Astrocyte (in vitro differentiated cells and primary cell): ENCODE measurements around the gene TULP4. TPM values are rescaled to one million over a fixed set of nuclear protein-coding genes. Genes with fewer than 3 reads are reported as not detected.
A peak's percentile ranks its signal among the peaks of the same experiment; 100 is the strongest.

Experiments used
- DNase-seq: peaks from one replicate; pipeline ENCODE4 v3.0.0-alpha.2; 2010; ENCODE audit warnings: low read depth
- FAIRE-seq: peaks from 2 replicates; lab custom pipeline; 2011; peaks lifted over from hg19 to GRCh38; lab: Jason Lieb, UNC
- H2AFZ ChIP-seq: 2 replicates; pipeline ENCODE4 v1.6.0; 2012; ENCODE audit warnings: low read depth, low read length, inconsistent platforms
- H3K27ac ChIP-seq: 2 replicates; pipeline ENCODE4 v1.5.1; 2011; ENCODE audit warnings: low read depth, low read length, inconsistent platforms
- H3K27me3 ChIP-seq: 2 replicates; pipeline ENCODE4 v1.6.0; 2011; ENCODE audit warnings: low read length, inconsistent platforms; ENCODE audit not compliant: insufficient read depth
- H3K36me3 ChIP-seq: 2 replicates; pipeline ENCODE4 v1.5.1; 2011; ENCODE audit warnings: low read length, inconsistent platforms; ENCODE audit not compliant: insufficient read depth
- H3K4me1 ChIP-seq: 2 replicates; pipeline ENCODE4 v1.5.1; 2011; ENCODE audit warnings: low read length, inconsistent platforms; ENCODE audit not compliant: insufficient read depth
- H3K4me2 ChIP-seq: 2 replicates; pipeline ENCODE4 v1.6.0; 2012; ENCODE audit warnings: low read length, inconsistent platforms
- H3K4me3 ChIP-seq: 2 replicates; pipeline ENCODE4 v1.5.1; 2011; ENCODE audit warnings: low read depth, mild to moderate bottlenecking, low read length, inconsistent platforms; ENCODE audit not compliant: insufficient read depth
- H3K79me2 ChIP-seq: 2 replicates; pipeline ENCODE4 v1.6.0; 2012; ENCODE audit warnings: mild to moderate bottlenecking, low read length, inconsistent platforms; ENCODE audit not compliant: insufficient read depth
- H3K9ac ChIP-seq: 2 replicates; pipeline ENCODE4 v1.6.0; 2012; ENCODE audit warnings: mild to moderate bottlenecking, low read length, inconsistent platforms
- H3K9me3 ChIP-seq: 2 replicates; pipeline ENCODE4 v1.5.1; 2012; ENCODE audit warnings: low read depth, mild to moderate bottlenecking, low read length, inconsistent platforms; ENCODE audit not compliant: insufficient read depth
- H4K20me1 ChIP-seq: 2 replicates; pipeline ENCODE4 v1.6.0; 2012; ENCODE audit warnings: low read length, inconsistent platforms; ENCODE audit not compliant: insufficient read depth
- H3K27ac Mint-ChIP-seq: one replicate; pipeline ENCODE4 v1.8.0; 2021; ENCODE audit warnings: mild to moderate bottlenecking, mixed read lengths; ENCODE audit not compliant: unreplicated experiment
- H3K27me3 Mint-ChIP-seq: one replicate; pipeline ENCODE4 v1.8.0; 2021; ENCODE audit warnings: low read depth, mixed read lengths; ENCODE audit not compliant: unreplicated experiment
- H3K36me3 Mint-ChIP-seq: one replicate; pipeline ENCODE4 v1.8.0; 2021; ENCODE audit warnings: low read depth, mixed read lengths; ENCODE audit not compliant: unreplicated experiment
- H3K4me1 Mint-ChIP-seq: one replicate; pipeline ENCODE4 v1.8.0; 2021; ENCODE audit warnings: low read depth, mixed read lengths; ENCODE audit not compliant: unreplicated experiment
- H3K4me3 Mint-ChIP-seq: one replicate; pipeline ENCODE4 v1.8.0; 2021; ENCODE audit warnings: mild to moderate bottlenecking, moderate library complexity, mixed read lengths; ENCODE audit not compliant: unreplicated experiment
- H3K9me3 Mint-ChIP-seq: one replicate; pipeline ENCODE4 v1.8.0; 2021; ENCODE audit warnings: mild to moderate bottlenecking, mixed read lengths; ENCODE audit not compliant: unreplicated experiment
- CTCF ChIP-seq: IDR thresholded peaks from 2 replicates; pipeline ENCODE4 v1.5.1; 2011; ENCODE audit warnings: low read depth, mild to moderate bottlenecking, inconsistent platforms, low read length, moderate library complexity; ENCODE audit not compliant: insufficient read depth
- EZH2 ChIP-seq: IDR thresholded peaks from 2 replicates; pipeline ENCODE4 v1.6.1; 2012; ENCODE audit warnings: mild to moderate bottlenecking, low read length, inconsistent platforms; ENCODE audit not compliant: insufficient read depth
- total RNA-seq: library from RNA; stranded (reverse); gene quantifications from 2 replicates; pipeline ENCODE4 v1.2.1, GENCODE V29; 2021

The TULP4 gene
- total RNA-seq, 1 donor from 2014 or later: 91.2 TPM

DNA sequence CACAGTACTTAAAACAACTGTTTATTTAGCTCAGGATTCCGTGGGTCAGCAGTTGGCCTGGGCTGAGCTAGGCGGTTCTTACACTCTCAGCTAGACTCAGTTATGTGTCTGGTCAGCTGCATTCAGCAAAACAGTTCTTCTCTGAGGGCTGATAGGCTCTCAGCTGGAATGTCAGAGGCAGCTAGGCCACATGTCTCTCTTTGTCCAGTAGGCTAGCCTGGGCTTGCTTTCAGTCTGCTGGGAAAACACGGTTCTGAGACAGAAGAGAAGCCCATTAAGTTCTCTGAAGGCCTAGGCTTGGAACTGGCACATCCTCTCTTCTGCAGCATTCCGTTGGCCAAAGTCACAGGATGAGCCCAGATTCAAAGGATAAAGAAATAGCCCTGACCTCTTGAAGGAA, 65.6 kb downstream of the TULP4 start:
- peak overlapping the region; percentile 87 for H3K27ac Mint-ChIP-seq
- TF ChIP-seq CTCF (no peak), EZH2 (no peak)
- DNase-seq (peak; percentile 32), FAIRE-seq (no peak)
- Histone ChIP-seq H4K20me1 (peaks cover 54% of the 10 kb centered on the region), H3K27me3 (no peaks in the 10 kb centered on the region), H3K9me3 (no peaks in the 10 kb centered on the region), H3K4me1 (no peaks in the 10 kb centered on the region), H3K4me2 (no peak overlapping the region), H2AFZ (no peak overlapping the region), H3K4me3 (no peak overlapping the region), H3K36me3 (no peaks in the 10 kb centered on the region), H3K79me2 (peaks cover 17% of the 10 kb centered on the region), H3K27ac (no peak overlapping the region), H3K9ac (no peak overlapping the region)
- H3K9me3 Mint-ChIP-seq: no peaks in the 10 kb centered on the region
- no peaks in the 10 kb centered on the region for H3K27me3 Mint-ChIP-seq
- H3K4me3 Mint-ChIP-seq: no peak overlapping the region
- peaks cover 8% of the 10 kb centered on the region for H3K36me3 Mint-ChIP-seq
- peaks cover 36% of the 10 kb centered on the region for H3K4me1 Mint-ChIP-seq

- DNase-seq: no peak
- Histone ChIP-seq H3K4me1 (no peaks in the 10 kb centered on the region), H3K9ac (no peak overlapping the region), H2AFZ (no peak overlapping the region), H3K27me3 (no peaks in the 10 kb centered on the region), H3K27ac (no peak overlapping the region), H4K20me1 (peaks cover 57% of the 10 kb centered on the region), H3K79me2 (peaks cover 24% of the 10 kb centered on the region), H3K9me3 (no peaks in the 10 kb centered on the region), H3K36me3 (no peaks in the 10 kb centered on the region), H3K4me3 (no peak overlapping the region), H3K4me2 (no peak overlapping the region)
- FAIRE-seq: no peak
- H3K9me3 Mint-ChIP-seq: no peaks in the 10 kb centered on the region
- H3K27me3 Mint-ChIP-seq: no peaks in the 10 kb centered on the region
- peaks cover 33% of the 10 kb centered on the region for H3K4me1 Mint-ChIP-seq
- no peak for TF ChIP-seq EZH2
- TF ChIP-seq CTCF: no peak
- H3K27ac Mint-ChIP-seq: no peak overlapping the region
- no peak overlapping the region for H3K4me3 Mint-ChIP-seq
- H3K36me3 Mint-ChIP-seq: peaks cover 8% of the 10 kb centered on the region
Observed at GRCh38 chr6:158379336-158379735, 67.1 kb downstream of the TULP4 start.

- Histone ChIP-seq H3K4me1 (no peaks in the 10 kb centered on the region), H3K27ac (no peak overlapping the region), H3K9ac (no peak overlapping the region), H3K4me2 (no peak overlapping the region), H3K36me3 (no peaks in the 10 kb centered on the region), H3K4me3 (no peak overlapping the region), H3K27me3 (no peaks in the 10 kb centered on the region), H3K79me2 (peaks cover 21% of the 10 kb centered on the region), H2AFZ (no peak overlapping the region), H3K9me3 (no peaks in the 10 kb centered on the region), H4K20me1 (peaks cover 52% of the 10 kb centered on the region)
- no peaks in the 10 kb centered on the region for H3K9me3 Mint-ChIP-seq
- no peak for FAIRE-seq
- H3K4me1 Mint-ChIP-seq: peaks cover 27% of the 10 kb centered on the region
- H3K27me3 Mint-ChIP-seq: no peaks in the 10 kb centered on the region
- no peak for DNase-seq
- TF ChIP-seq CTCF: no peak
- no peak for TF ChIP-seq EZH2
- H3K27ac Mint-ChIP-seq: no peak overlapping the region
- H3K4me3 Mint-ChIP-seq: no peak overlapping the region
- H3K36me3 Mint-ChIP-seq: peaks cover 8% of the 10 kb centered on the region
Observed at GRCh38 chr6:158381214-158381613, 68.9 kb downstream of the TULP4 start.
